Measurements from ENCODE around the gene PTPN12.
"Not testable (repeated sequence)": the region's sequence is repeated elsewhere in the genome, so short reads cannot be mapped to it uniquely, and the experiment has no call there.

The PTPN12 gene

GRCh38 chr7:77538281-77539212, 1.5 kb downstream of the PTPN12 start:
- peak; percentile 32 to 61 for DNase-seq

GRCh38 chr7:77540402-77540822, 3.3 kb downstream of the PTPN12 start:
- no peak for DNase-seq

- DNase-seq: not testable (repeated sequence)
These were observed 3.9 kb downstream of the PTPN12 start for GRCh38 chr7:77540993-77541392.

GRCh38 chr7:77542409-77542808, 5.3 kb downstream of the PTPN12 start:
- DNase-seq: no peak

GRCh38 chr7:77542895-77543294, 5.8 kb downstream of the PTPN12 start:
- no peak for DNase-seq

GRCh38 chr7:77543910-77544309, 6.8 kb downstream of the PTPN12 start:
- no peak for DNase-seq

GRCh38 chr7:77544518-77544917, 7.4 kb downstream of the PTPN12 start:
- DNase-seq: no peak

GRCh38 chr7:77548206-77548605, 11.1 kb downstream of the PTPN12 start:
- no peak for DNase-seq

GRCh38 chr7:77549106-77549870, 12.2 kb downstream of the PTPN12 start:
- DNase-seq: no peak

GRCh38 chr7:77550586-77550985, 13.5 kb downstream of the PTPN12 start:
- no peak for DNase-seq

GRCh38 chr7:77553123-77553522, 16.0 kb downstream of the PTPN12 start:
- no peak for DNase-seq

GRCh38 chr7:77558284-77558967, 21.3 kb downstream of the PTPN12 start:
- DNase-seq: no peak

GRCh38 chr7:77561352-77561751, 24.3 kb downstream of the PTPN12 start:
- no peak for DNase-seq

GRCh38 chr7:77563275-77563674, 26.2 kb downstream of the PTPN12 start:
- DNase-seq: no peak

- no peak for DNase-seq
These were observed 28.8 kb downstream of the PTPN12 start for GRCh38 chr7:77565917-77566316.

GRCh38 chr7:77566421-77566820, 29.3 kb downstream of the PTPN12 start:
- DNase-seq: no peak

- DNase-seq: no peak
These were observed 32.6 kb downstream of the PTPN12 start for GRCh38 chr7:77569514-77570232.

- DNase-seq: peak; percentile 6 to 24
These were observed 33.4 kb downstream of the PTPN12 start for GRCh38 chr7:77570330-77571011.

GRCh38 chr7:77571801-77572200, 34.7 kb downstream of the PTPN12 start:
- DNase-seq: no peak

GRCh38 chr7:77575187-77575586, 38.1 kb downstream of the PTPN12 start:
- no peak for DNase-seq

GRCh38 chr7:77576856-77577255, 39.8 kb downstream of the PTPN12 start:
- no peak for DNase-seq

GRCh38 chr7:77579797-77580196, 42.7 kb downstream of the PTPN12 start:
- DNase-seq: no peak

All from Kasumi-1 (cell line).